RPMI7951 (cell line): Measurements from ENCODE around the gene MOCOS. TPM values are rescaled to one million over a fixed set of nuclear protein-coding genes. Genes with fewer than 3 reads are reported as not detected.

Experiments
- DNase-seq: peaks from one replicate; pipeline ENCODE4 v3.0.0-alpha.2; 2012; ENCODE audit warnings: low read depth
- total RNA-seq: library from RNA; depleted of rRNA; stranded (reverse); fragments of >200 nt; shearing (Covaris generic); gene quantifications from 2 replicates; pipeline ENCODE4 v1.2.3, GENCODE V29; 2014; rRNA removed

Gene MOCOS
- total RNA-seq, 1 experiment from 2014 or later, result 4.9 TPM

- no peak for DNase-seq
Observed at GRCh38 chr18:36304723-36305122, 117.4 kb downstream of the MOCOS start.

GRCh38 chr18:36305375-36305774 lies 118.1 kb downstream of the MOCOS start:
- DNase-seq, result no peak

GRCh38 chr18:36307513-36307912 lies 120.2 kb downstream of the MOCOS start:
- peak; percentile 44 for DNase-seq

- no peak for DNase-seq
Observed at GRCh38 chr18:36308711-36309435, 121.6 kb downstream of the MOCOS start.

GRCh38 chr18:36309436-36310391 lies 122.4 kb downstream of the MOCOS start:
- peak; percentile 99 for DNase-seq

GRCh38 chr18:36311026-36311570 lies 123.8 kb downstream of the MOCOS start:
- no peak for DNase-seq

GRCh38 chr18:36312806-36313395 lies 125.6 kb downstream of the MOCOS start:
- DNase-seq, result no peak

GRCh38 chr18:36314098-36314497 lies 126.8 kb downstream of the MOCOS start:
- DNase-seq, result no peak

- DNase-seq, result peak; percentile 79
Observed at GRCh38 chr18:36314754-36315153, 127.5 kb downstream of the MOCOS start.

- DNase-seq, result peak; percentile 81
Observed at GRCh38 chr18:36315736-36316135, 128.4 kb downstream of the MOCOS start.

GRCh38 chr18:36316246-36316645 lies 128.9 kb downstream of the MOCOS start:
- DNase-seq, result no peak

Other genes starting within 250 kb of the MOCOS start
- gene RPRD1A, start 119.9 kb upstream of the MOCOS start, total RNA-seq, result 32.5 and 42.1 TPM in 2 replicates
- gene SLC39A6, start 58.2 kb upstream of the MOCOS start, total RNA-seq, result 73.2 and 87.5 TPM in 2 replicates
- gene ELP2, start 57.6 kb upstream of the MOCOS start, total RNA-seq, result 47.9 and 52.7 TPM in 2 replicates
- 13.7 and 15.1 TPM in 2 replicates for gene FHOD3, start 110.2 kb downstream of the MOCOS start, total RNA-seq